HG03064 (cell line): ENCODE data around the gene SYNE2.
"Not testable (repeated sequence)": the region's sequence is repeated elsewhere in the genome, so short reads cannot be mapped to it uniquely, and the experiment has no call there.

Source experiments
- ATAC-seq: cut with Tn5 transposase; IDR thresholded peaks from one replicate; pipeline ENCODE4 v1.9.1; 2021; ENCODE audit warnings: low read depth; ENCODE audit not compliant: unreplicated experiment

Gene SYNE2

DNA sequence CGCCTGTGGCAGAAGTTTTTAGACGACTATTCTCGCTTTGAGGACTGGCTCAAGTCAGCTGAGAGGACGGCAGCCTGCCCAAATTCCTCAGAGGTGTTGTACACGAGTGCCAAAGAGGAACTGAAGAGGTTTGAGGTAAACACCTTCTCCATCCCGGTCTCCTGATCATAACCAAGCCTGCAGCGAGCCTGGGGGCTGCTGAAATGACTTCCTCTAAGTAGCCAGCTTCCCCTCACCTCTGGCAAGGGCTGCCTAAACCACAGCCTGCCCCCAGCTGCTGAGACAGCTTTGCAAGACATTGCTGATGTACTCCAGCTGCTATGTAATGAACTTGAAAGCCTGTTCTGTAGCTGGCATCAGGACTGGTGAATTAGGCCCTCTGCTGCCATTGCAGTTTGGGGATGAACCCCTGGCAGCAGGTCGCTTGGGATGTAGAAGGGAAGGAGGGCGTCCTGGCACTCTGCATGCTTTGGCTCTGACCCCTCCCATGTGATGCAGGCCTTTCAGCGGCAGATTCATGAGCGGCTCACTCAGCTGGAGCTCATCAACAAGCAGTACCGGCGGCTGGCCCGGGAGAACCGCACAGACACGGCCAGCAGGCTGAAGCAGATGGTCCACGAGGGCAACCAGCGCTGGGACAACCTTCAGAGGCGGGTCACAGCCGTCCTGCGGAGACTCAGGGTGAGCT, 356.8 kb downstream of the SYNE2 start:
- no peak for ATAC-seq

DNA sequence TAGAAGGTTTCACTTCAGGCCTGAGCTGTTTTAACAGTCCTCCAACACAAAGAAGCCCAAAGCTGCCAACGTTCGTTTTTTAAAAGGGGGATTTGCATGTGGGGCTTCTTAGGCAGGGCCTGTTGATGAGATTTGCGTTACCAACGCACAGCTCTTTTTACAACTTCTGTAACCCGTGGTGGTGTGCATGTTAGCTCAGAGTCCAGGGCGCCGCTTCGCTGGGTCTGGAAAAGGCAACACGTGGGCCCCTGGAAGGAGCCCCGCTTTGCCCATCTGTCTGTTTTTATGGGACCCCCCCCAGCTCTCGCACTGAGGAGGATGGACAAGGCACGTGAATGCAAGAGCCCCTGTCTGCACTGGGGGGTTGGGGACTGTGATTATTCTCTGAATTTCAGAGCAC, 357.4 kb downstream of the SYNE2 start:
- ATAC-seq: no peak

DNA sequence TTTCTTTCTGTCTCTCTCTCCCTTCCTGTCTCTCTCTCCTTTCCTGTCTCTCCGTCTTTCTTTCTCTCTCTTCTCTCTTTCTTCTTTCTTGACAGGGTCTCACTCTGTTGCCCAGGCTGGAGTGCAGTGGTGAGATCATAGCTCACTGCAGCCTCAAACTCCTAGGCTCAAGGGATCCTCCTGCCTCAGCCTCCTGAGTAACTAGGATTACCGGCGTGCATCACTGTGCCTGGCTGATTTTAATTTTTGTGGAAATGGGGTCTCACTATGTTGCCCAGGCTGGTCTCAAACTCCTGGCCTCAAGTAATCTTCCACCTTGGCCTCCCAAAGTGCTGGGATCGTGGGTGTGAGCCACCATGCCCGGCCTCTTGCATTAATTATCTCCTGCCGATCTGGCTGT, 358.1 kb downstream of the SYNE2 start:
- ATAC-seq: not testable (repeated sequence)

DNA sequence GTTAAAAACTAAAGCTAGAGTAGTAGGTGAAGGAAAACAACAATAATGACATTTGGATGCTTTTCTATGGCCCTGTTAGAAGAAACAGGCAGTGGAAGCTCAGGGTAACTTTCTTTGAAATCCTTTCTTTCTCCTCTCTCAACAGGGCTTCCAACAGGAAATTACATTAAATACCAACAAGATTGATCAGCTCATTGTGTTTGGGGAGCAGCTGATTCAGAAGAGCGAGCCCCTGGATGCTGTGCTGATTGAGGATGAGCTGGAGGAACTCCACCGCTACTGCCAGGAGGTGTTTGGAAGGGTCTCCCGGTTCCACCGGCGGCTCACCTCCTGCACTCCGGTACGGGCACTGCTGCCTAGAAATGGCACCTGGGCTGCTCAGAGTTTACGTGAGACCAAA, 359.9 kb downstream of the SYNE2 start:
- ATAC-seq: no peak

DNA sequence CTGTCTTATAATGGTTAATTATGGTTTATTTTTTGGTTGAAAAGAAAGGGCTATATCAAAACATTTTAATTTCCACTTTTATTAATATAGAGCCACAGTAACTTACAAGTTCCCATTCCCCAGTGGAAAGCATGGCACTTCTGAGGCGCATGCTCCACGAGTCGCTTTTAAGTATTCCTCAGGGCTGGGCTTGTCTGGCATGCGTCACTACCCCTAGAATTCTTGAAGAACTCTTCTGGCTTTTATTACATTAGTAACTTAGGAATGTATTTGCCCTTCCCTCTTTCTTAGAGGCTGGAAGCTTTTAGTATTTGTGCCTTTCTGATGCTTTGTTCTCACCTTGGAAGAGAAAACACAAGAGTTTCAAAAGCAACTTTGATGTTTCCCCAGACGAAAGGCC, 360.3 kb downstream of the SYNE2 start:
- ATAC-seq: no peak

DNA sequence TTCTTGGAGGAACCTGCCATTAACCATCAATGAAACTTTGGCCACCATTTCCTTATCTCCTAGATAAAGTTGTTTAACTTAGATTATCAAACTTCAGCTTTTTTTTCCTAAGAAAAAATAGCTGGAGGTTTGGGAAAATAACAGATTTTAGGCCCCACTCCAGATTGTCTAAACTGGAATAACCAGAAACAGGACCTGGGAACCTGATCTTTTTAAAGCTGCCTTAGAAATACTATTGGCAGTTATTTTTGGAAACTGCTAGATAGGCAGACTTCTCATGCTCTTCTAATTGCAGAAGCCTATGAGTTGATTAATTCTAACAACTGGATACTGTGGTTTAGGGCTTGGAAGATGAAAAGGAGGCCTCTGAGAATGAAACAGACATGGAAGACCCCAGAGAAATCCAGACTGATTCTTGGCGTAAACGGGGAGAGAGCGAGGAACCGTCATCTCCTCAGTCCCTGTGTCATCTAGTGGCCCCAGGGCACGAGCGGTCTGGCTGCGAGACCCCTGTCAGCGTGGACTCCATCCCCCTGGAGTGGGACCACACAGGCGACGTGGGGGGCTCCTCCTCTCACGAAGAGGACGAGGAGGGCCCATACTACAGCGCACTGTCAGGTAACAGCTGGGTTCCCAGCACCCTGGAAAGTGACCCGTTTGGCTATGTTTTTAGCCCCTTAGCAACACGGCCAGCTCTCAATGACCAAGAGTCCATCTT, 361.2 kb downstream of the SYNE2 start:
- no peak for ATAC-seq

DNA sequence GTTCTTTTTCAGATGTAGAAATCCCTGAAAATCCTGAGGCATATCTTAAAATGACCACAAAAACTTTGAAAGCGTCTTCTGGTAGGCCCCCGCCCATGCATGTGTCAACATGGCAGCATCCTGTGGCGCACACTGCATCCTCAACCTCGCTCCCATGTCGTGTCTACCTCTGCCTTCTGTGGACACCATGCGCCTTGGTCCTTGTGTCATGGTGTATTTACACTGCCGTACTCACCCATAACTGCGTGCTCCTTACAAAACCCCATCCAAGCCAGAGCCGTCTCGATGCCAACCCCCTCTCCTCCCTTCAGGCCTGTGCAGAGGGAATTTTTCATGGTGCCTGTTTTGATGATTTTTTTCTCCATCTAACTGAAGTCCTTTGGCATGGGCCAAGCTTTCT, 362.5 kb downstream of the SYNE2 start:
- no peak for ATAC-seq

DNA sequence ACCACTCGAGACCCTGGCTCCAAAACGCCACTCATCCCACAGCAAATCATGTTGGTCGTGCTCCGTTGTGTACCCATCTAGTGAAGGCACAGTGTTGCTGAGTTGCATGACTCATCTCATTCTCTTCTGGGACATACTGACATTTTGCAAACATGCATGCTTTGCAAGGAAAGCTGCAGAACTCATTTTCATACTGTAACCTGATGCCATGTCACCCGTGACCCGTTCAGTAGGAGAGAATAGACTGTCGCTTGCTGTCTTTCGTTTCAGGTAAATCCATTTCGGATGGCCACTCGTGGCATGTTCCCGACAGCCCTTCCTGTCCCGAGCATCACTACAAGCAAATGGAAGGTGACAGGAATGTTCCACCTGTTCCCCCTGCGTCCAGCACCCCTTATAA, 363.2 kb downstream of the SYNE2 start:
- no peak for ATAC-seq

DNA sequence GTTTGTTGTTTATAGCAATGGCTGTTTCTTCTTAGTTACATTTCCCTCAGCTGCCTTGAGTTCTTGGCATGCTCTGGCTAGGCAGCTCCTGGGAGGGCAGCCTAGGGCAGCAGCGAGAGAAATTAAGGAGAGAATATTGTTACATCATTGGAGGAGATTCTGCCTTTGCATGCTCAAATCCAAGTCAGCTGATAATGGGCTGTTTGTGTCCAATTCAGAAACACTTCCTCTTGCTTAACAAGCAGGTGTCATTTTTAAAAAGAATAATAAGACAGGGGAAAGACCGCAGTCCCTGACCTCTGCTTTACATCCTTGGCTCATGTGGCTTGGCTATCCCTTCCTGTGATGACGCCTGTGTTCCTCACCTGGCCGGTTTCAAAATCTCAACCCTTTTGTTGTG, 364.5 kb downstream of the SYNE2 start:
- ATAC-seq: no peak

DNA sequence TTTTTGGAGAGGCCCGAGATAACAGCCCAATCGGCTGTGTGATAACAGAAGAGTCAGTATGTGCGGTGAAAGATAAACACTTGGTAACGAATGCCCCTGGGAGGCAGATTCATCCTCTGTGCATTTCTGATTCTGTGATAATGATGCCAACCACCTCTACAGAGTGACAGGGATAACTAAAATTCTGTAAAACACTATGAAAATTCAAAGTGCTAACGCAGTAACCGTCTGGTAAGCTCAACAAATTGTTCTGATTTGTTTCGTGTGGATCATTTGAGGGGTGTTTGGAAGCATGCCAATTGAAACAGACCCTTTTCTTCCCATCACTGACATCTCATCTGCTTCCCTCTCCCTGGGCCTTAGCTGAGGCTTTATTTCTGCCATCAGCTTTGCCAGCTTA, 365.0 kb downstream of the SYNE2 start:
- no peak for ATAC-seq

DNA sequence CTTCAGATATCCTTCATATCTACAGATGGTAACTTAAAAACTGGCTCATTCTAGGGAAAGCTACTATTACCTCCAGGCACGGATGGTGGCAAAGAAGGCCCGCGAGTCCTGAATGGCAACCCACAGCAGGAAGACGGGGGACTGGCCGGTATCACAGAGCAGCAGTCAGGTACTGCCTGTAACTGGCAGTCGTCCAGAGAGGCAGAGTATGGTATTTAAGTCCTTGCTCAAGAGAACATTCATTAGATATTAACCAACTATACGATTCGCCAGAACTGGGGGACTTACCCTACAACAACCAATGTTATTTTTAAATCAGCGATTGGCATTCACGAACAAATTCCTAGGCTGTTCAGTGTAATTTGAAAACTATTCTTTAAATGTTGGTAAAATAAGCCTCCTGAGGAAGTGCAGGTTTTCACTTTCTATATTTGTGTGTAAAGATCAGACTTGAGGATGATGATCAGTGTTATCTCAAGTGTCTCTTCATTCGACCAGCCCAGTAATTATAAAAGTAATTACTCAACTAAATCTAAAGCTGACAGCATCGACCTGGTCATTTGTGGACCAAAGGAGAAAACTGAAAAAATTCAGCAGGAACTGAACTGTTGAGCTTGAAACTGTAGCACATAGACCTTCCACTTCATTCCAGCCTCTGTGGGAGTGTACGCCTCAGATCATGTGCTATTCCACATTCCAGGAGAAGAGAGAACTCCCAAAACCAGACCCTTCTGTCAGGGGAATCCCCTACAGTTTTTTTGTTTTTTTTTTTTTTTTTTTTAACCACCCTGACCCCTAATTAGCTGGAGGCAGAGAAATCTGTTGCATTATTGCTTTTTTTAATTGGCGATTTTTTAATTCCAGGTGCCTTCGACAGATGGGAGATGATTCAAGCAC, 365.8 kb downstream of the SYNE2 start:
- ATAC-seq: no peak

DNA sequence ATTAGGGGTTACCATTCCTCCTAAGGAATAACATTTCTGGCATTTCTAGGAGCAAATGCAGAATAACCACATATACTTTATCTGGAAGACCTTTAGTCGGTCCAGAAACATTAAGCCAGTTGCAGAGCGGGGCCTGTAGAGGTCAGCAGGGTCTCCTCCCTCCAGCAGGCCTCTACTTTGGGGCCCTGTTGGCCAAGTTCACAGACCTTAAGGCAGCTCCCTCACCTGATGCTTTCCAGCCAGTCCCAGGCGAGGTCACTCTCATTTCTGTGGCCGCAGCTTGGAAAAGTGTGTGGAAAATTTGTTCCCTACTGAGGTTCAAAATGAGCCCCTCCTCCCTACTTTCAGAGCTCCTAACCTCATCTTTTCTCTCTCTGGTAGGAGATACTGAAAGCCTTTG, 367.3 kb downstream of the SYNE2 start:
- no peak for ATAC-seq

DNA sequence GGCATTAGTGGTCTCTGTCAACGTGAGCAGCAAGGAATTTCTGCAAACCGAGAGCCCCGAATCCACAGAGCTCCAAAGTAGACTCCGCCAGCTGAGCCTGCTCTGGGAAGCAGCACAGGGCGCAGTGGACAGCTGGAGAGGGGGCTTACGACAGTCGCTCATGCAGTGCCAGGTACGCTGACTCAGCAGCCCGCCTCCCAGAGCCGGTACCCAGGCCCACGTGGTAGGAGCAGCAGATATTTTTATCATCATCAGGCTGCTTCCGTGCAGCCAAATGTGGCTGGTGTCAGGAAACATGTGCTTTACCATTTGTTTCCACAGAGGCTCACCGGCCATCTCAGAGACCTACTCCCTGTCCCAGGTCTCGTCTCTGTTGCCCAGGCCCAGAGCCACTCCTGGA, 367.7 kb downstream of the SYNE2 start:
- ATAC-seq: no peak

DNA sequence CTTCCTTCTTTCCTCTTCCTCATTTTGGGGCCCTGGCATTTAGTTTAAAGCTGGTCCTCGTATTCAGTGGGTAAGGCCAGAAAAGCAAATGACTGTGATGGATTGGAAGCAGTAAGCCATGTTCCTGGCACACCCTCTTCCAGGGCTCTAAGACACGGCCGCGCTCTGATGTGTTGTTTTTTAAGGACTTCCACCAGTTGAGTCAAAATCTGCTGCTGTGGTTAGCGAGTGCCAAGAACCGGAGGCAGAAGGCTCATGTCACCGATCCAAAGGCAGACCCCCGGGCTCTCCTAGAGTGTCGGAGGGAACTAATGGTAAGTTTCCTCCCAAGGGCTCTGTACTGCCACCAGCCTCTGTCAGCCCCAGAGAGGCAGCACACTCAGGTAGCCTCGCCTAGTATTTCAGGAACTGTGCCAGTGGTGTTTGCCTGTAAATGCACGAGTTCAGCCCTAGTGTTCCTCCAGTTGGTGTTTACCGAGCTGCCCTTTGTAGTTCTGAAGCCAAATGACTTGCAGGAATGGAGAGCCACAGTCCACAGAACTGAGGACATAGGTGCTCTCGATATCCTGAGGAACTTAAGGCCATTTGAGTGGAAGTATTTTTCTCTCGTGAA, 368.7 kb downstream of the SYNE2 start:
- ATAC-seq: no peak

DNA sequence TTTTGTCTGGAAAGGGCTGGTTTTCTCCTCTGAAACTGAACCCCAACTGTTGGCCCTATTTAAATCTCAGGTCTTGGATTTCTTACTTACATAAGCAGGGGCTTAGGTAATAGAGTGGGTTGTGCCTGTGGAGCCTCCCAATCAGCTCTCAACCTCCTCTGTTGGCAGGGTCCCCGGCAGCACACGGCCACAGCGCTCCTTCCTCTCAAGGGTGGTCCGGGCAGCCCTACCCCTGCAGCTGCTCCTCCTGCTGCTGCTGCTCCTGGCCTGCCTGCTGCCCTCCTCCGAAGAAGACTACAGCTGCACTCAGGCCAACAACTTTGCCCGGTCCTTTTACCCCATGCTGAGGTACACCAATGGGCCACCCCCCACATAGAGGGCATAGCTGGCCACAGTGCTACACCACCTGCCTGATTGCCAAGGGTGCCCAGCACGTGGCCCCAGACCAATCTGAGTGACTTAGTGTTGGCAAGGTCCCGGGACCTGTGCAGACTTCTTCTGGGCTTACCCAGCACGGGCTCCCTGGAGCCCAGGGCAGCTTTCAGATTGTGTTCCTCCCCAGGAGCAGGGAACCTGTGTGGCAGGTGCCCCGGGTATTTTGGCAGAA, 372.4 kb downstream of the SYNE2 start:
- no peak for ATAC-seq

DNA sequence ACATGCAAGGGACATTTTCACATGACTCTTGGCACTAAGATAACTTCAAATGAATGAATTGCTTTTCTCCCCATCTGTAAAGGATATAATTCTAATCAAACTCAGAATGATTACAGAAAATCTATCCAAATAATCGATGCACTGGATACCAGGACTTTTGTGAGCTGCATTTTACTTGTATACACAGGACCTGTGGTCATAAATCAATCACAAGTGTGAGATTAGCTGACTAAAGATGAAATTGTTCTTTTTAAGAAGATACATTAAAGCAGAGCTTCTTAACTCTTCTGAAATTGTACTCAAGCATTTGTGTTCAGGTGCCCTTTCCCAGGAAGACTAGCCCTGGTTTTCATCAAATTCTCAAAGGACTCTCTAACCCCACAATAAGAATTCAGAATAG, 375.1 kb downstream of the SYNE2 start:
- no peak for ATAC-seq

DNA sequence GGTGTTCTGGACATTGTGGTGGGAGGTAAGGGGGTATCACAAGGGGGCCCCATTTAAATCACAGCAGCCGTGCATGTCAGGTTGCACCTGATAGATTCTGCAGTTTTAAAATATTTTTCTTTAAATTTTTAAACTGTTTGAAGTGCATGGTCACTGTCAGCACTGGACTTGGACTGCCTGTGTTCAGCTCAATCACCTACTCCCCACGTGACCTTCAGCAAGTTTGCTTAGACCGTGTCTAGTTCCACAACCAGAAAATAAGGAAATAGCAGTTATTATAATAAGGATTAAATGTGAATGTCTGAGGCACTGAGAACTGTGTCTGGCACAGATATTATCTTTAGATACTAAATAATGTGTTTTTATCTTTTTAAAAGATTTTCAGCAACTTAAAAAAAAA, 376.7 kb downstream of the SYNE2 start:
- ATAC-seq: no peak

DNA sequence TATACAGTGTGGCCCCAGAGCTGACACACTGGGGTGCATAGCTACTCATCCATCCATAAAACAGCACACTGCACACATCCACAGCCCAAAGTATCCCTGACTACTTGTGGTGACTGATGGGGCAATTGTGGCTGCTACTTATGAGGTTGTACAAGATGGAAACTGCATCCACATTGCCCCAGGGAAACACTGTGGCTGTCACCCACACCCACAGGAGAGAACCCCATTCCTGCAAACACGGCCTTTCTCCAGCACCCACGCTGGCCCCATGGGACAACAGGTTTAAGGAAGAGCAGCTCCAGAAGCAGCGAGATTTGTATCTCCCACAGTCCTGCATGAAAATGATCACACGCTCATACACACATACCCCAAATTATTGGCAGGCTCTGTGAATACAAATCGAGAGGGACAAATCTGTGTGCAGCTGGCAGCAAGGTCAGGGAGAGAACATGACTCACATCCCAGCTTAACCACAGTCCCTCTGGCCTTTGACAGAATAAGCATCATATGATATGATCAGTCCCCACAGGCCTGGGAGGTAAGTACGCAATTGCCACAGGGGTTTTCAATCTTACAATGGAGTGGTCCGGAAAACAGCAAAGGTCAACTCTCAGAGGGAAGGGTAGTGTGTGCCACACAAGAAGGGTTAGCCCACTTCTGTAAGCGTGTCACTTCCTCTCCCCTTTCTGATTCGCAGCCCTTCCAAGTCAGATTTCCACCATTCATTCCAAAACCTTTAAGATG, 379.5 kb downstream of the SYNE2 start:
- no peak for ATAC-seq

DNA sequence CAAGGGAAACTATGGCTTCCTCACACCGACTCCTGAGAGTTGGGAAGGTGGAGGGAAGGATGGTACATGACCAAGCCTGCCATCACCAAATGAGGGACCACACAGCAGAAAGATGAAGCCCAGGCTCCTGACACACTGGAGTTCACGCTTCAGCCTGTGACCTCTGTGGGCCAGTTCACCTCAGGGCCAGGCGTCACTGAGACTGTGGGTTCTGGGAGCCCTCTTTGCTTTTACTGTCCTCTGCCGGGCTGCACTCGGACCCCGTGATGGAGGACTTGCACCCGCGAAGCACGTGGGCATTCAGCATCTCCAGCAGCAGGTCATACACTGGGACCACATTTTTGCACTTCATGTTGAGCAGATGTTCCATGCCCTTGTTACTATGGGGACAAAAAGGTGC, 380.1 kb downstream of the SYNE2 start:
- ATAC-seq: no peak
